Endodermal cell (in vitro differentiated cells): Measurements from ENCODE around the gene CDKL1. TPM values are rescaled to one million over a fixed set of nuclear protein-coding genes. Genes with fewer than 3 reads are reported as not detected.

Source experiments
- DNase-seq: peaks from one replicate; pipeline ENCODE4 v3.0.0-alpha.2; 2017
- H3K27ac ChIP-seq: 2 replicates; pipeline ENCODE4 v1.5.1; 2013; ENCODE audit warnings: mild to moderate bottlenecking, low read depth, low read length, moderate library complexity
- H3K27me3 ChIP-seq: 2 replicates; pipeline ENCODE4 v1.6.1; 2013; ENCODE audit warnings: mild to moderate bottlenecking, low read length, moderate library complexity; ENCODE audit not compliant: insufficient read depth, control insufficient read depth, poor library complexity, severe bottlenecking
- H3K36me3 ChIP-seq: 2 replicates; pipeline ENCODE4 v1.7.0; 2013; ENCODE audit warnings: mild to moderate bottlenecking, low read length, moderate library complexity; ENCODE audit not compliant: control insufficient read depth, insufficient read depth
- H3K4me1 ChIP-seq: one replicate; pipeline ENCODE4 v1.7.0; 2013; ENCODE audit warnings: low read length; ENCODE audit not compliant: control insufficient read depth, insufficient read depth
- H3K4me3 ChIP-seq: 2 replicates; pipeline ENCODE4 v1.5.1; 2013; ENCODE audit warnings: mild to moderate bottlenecking, low read length, moderate library complexity
- H3K9ac ChIP-seq: 2 replicates; pipeline ENCODE4 v1.6.1; 2013; ENCODE audit warnings: mild to moderate bottlenecking, low read length, moderate library complexity; ENCODE audit not compliant: poor library complexity, severe bottlenecking; ENCODE audit errors: extremely low read depth
- H3K9me3 ChIP-seq: 2 replicates; pipeline ENCODE4 v1.6.1; 2013; ENCODE audit warnings: mild to moderate bottlenecking, low read length, moderate library complexity; ENCODE audit not compliant: control insufficient read depth
- H3K27ac Mint-ChIP-seq: 2 replicates; pipeline ENCODE4 v1.8.0; 2020; ENCODE audit warnings: mixed read lengths
- H3K27me3 Mint-ChIP-seq: 2 replicates; pipeline ENCODE4 v1.8.0; 2021; ENCODE audit warnings: mild to moderate bottlenecking, mixed read lengths; ENCODE audit not compliant: insufficient read depth
- H3K36me3 Mint-ChIP-seq: 2 replicates; pipeline ENCODE4 v1.8.0; 2020; ENCODE audit warnings: low read depth, mixed read lengths
- H3K4me1 Mint-ChIP-seq: 2 replicates; pipeline ENCODE4 v1.8.0; 2020; ENCODE audit warnings: mixed read lengths
- H3K4me3 Mint-ChIP-seq: 2 replicates; pipeline ENCODE4 v1.8.0; 2020; ENCODE audit warnings: mild to moderate bottlenecking, moderate library complexity, mixed read lengths
- H3K9me3 Mint-ChIP-seq: 2 replicates; pipeline ENCODE4 v1.8.0; 2020; ENCODE audit warnings: mild to moderate bottlenecking, mixed read lengths
- CTCF ChIP-seq: fragments of 200-600 bp; sonication (generic); conservative IDR thresholded peaks from 2 replicates; pipeline ENCODE4 v1.5.0; 2021; ENCODE audit warnings: antibody characterized with exemption, mild to moderate bottlenecking
- WGBS, 2 experiments: methylation state at CpG; one replicate each; pipeline versions ENCODE4 v1.1.5 to v1.1.7; 2013; ENCODE audit warnings: missing lambda C conversion rate in 2 of 2, mixed read lengths in 1 of 2; ENCODE audit not compliant: insufficient coverage in 1 of 2, insufficient read length in 1 of 2; 5-methylcytosine and 5-hydroxymethylcytosine counted together
- total RNA-seq, 2 donors: library from RNA; stranded (reverse); fragmentation: NEBNext Ultra II Directional in 1 of 2; extraction: Animal tissue kit (Norgen Biotek cat#: 25700) in 1 of 2; gene quantifications; 2 replicates in 1 of 2; 3 replicates in 1 of 2; pipeline ENCODE4 v1.2.1, GENCODE V29; 2021

Gene CDKL1
- total RNA-seq, 2 donors from 2014 or later = 1.5 to 2.6 TPM

DNA sequence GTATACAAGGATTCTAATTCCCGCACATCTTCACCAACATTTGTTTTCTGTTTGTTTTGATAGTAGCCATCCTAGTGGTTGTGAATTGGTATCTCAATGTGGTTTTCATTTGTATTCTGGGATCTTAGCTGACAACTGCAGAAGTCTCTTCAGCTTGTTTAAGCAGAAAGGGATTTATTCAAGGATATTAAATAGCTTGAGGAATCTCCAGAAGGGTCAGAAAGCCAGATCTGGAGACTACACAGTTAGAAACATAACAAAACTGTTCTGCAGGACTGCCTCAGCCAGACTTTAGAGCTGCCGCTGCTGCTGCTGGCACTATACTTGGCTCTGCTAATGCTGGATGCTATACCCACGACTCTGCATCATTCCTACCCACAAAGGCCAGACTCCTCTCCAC, 13.4 kb upstream of the CDKL1 start:
- peaks cover 2% of the 10 kb centered on the region for H3K27me3 Mint-ChIP-seq

GRCh38 chr14:50407111-50407812, 10.6 kb upstream of the CDKL1 start:
- no peak for DNase-seq
- Histone ChIP-seq H3K4me1 (no peaks in the 10 kb centered on the region), H3K27ac (no peak overlapping the region), H3K9ac (no peak overlapping the region), H3K36me3 (no peaks in the 10 kb centered on the region), H3K27me3 (no peaks in the 10 kb centered on the region), H3K4me3 (no peak overlapping the region), H3K9me3 (no peaks in the 10 kb centered on the region)
- Mint-ChIP-seq H3K4me1 (peaks cover 7% of the 10 kb centered on the region), H3K27me3 (peaks cover 2% of the 10 kb centered on the region), H3K27ac (no peak overlapping the region), H3K9me3 (peaks cover 5% of the 10 kb centered on the region), H3K36me3 (peaks cover 3% of the 10 kb centered on the region), H3K4me3 (no peak overlapping the region)
- no peak for TF ChIP-seq CTCF
- WGBS, 2 experiments = 90 to 93% methylated on average over 5 to 6 of the region's 6 CpGs

More for the DNA sequence above, 13.4 kb upstream of the CDKL1 start:
- no peak overlapping the region for H3K4me3 ChIP-seq
- no peaks in the 10 kb centered on the region for H3K4me1 ChIP-seq
- peaks cover 11% of the 10 kb centered on the region for H3K9me3 Mint-ChIP-seq
- no peak overlapping the region for H3K9ac ChIP-seq
- H3K4me1 Mint-ChIP-seq = no peaks in the 10 kb centered on the region
- no peak overlapping the region for H3K27ac Mint-ChIP-seq
- DNase-seq = no peak
- no peaks in the 10 kb centered on the region for H3K36me3 ChIP-seq
- H3K36me3 Mint-ChIP-seq = peaks cover 21% of the 10 kb centered on the region
- no peak for TF ChIP-seq CTCF
- WGBS, 2 experiments = 95 to 100% methylated on average over 1 to 3 of the region's 3 CpGs
- no peak overlapping the region for H3K4me3 Mint-ChIP-seq
- no peaks in the 10 kb centered on the region for H3K9me3 ChIP-seq
- H3K27ac ChIP-seq = no peak overlapping the region
- no peaks in the 10 kb centered on the region for H3K27me3 ChIP-seq

DNA sequence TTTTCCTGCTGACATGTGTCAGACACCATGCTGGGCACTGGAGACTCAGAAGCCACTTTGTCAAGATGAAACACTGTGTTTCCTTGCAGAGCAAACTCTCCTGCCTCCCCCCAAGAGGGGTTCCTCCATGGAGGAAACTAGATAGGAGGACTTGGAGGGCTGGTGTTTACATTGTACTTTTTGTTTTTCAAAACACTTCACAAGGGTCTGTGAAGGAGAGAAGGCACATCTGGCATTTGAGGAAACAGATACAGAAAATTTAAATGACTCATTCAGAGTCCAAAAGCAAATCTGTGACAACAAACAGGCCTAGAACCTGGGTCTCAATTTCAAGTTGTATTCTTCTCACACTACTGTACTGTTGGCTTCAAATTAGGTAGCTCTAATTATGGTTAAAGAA, 6.7 kb upstream of the CDKL1 start:
- Mint-ChIP-seq H3K4me3 (no peak overlapping the region), H3K36me3 (peaks cover 2% of the 10 kb centered on the region), H3K27ac (no peak overlapping the region), H3K27me3 (peaks cover 2% of the 10 kb centered on the region), H3K4me1 (peaks cover 12% of the 10 kb centered on the region), H3K9me3 (peaks cover 4% of the 10 kb centered on the region)
- no peak overlapping the region for H3K9ac ChIP-seq
- no peak overlapping the region for H3K27ac ChIP-seq
- no peaks in the 10 kb centered on the region for H3K36me3 ChIP-seq
- TF ChIP-seq CTCF = no peak
- no peak for DNase-seq
- no peak overlapping the region for H3K4me3 ChIP-seq
- H3K27me3 ChIP-seq = peaks cover 4% of the 10 kb centered on the region
- H3K4me1 ChIP-seq = no peaks in the 10 kb centered on the region
- no peaks in the 10 kb centered on the region for H3K9me3 ChIP-seq
